GM18858 (cell line): ENCODE data around the gene MAP2K5.

Experiments
- ATAC-seq: cut with Tn5 transposase; IDR thresholded peaks from one replicate; pipeline ENCODE4 v1.9.1; 2021; ENCODE audit not compliant: unreplicated experiment

Gene MAP2K5

GRCh38 chr15:67556976-67557570 lies 14.6 kb downstream of the MAP2K5 start:
- no peak for ATAC-seq

GRCh38 chr15:67558502-67558901 lies 16.0 kb downstream of the MAP2K5 start:
- ATAC-seq, result no peak

- no peak for ATAC-seq
These were observed 16.7 kb downstream of the MAP2K5 start for GRCh38 chr15:67559158-67559557.

DNA sequence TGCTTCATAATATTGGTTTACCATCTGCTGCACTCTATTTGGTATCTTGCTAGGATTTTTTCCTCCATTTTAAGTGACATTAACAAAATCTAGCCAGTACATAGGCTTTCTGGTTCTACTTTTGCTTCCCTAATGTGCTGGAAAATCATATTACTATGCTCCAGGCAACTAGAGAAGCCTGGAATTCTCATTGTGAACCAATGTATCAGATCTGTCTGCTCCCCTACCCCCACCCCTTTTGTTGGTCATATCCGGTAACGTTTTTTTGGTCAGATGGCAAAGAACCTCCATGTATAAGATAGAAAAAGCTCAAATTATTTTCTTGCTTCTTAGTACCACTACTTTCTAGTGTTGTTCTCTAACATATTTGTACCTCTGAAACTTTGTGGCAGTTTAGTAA lies 17.1 kb downstream of the MAP2K5 start:
- ATAC-seq, result no peak

- no peak for ATAC-seq
These were observed 17.8 kb downstream of the MAP2K5 start for GRCh38 chr15:67560320-67560719.

GRCh38 chr15:67563092-67563491 lies 20.6 kb downstream of the MAP2K5 start:
- no peak for ATAC-seq

- ATAC-seq, result peak; percentile 80
These were observed 21.8 kb downstream of the MAP2K5 start for GRCh38 chr15:67564021-67564967.

GRCh38 chr15:67564968-67565345 lies 22.5 kb downstream of the MAP2K5 start:
- peak; percentile 12 for ATAC-seq

GRCh38 chr15:67569668-67570067 lies 27.2 kb downstream of the MAP2K5 start:
- no peak for ATAC-seq

DNA sequence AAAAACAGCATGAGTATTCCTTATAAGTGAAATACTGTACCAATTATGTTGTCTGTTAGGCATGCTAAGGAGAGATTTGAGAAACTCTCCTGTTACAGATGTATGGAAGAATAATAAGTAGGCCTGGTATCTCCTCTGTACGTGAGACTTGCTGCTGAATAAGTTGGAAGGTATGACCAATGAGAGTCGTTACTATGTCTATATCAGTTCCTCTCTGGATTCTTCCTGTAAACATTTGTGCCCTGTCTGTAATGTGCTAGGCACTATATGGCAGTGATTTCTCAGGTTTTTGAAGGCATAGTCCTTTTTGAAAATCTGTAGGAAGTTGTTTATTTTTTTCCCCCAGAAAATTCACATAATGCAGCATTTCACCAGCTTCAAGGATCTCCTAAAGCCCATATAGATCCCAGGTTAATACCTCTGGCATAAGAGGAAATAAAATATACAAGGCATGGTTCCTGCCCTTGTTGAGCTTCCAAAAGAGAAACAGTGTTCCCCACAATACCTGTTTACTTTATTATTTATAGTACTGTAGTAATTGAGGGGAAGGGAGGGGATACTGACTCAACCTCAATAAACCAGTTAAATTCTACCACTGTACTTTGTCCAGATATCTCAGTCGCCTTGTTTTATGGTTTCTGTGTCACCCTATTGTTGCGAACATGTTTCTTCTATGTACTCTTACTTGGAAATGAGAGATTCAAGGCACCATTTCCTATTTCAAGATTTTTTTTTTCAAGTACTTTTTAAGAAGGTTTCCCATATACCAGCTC lies 28.6 kb downstream of the MAP2K5 start:
- ATAC-seq, result no peak

DNA sequence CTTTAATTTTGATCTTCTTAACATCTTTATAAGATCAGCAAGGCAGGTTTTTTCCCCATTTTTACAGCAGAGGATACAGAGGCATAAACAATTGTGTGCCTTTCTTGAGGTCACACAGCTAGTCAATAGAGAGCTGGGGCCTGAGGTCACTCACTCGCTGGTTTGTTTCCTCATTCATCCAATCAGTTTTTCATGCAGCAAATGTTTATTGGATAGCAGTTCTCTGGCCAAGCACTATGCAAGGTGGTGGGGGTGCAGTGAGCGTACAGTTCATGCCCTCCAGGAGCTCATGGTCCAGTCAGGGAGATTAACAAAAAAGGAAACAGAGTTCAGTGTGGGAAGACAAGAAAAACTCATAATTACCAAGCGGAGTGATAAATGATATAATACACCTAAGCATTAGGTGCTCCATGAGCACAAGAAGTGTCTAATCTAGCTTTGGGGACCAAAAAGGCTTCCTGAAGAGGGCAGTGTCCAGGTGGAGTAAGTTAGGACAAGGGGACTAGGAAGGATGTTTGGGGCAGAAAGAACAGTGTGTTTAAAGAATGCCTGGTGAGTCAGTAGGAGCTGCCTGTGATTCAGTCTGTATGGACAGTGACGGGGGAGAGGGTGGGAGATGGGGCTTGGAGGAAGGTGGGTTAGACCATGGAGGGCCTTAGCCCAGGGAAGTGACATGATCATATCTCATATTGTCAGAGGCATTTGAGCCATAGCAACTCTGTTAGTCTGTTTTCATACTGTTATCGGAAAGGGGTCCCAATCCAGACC lies 29.3 kb downstream of the MAP2K5 start:
- ATAC-seq, result no peak

- ATAC-seq, result no peak
These were observed 30.7 kb downstream of the MAP2K5 start for GRCh38 chr15:67573194-67573593.

DNA sequence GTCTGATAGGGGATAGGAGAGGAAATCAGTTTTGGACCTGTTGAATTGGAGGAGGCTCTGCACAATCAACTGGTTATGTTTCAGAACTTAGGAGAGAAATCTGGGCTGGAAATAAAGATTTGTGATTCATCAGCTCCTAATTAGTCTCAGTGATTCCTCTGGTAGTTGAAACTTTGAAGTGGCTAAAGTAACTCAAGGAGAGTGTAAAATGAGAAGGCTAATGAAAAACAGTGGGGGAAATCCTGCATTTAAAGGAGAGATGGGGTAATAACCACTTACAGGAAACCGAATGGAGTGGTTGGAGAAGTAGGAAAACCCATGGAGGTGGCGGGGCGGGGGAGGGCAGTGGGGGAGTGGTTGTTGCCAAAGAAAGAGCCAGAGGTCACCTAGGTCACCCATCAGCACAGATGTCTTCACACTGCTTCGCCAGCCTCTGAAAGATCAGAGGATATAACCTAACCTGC lies 32.6 kb downstream of the MAP2K5 start:
- ATAC-seq, result no peak

DNA sequence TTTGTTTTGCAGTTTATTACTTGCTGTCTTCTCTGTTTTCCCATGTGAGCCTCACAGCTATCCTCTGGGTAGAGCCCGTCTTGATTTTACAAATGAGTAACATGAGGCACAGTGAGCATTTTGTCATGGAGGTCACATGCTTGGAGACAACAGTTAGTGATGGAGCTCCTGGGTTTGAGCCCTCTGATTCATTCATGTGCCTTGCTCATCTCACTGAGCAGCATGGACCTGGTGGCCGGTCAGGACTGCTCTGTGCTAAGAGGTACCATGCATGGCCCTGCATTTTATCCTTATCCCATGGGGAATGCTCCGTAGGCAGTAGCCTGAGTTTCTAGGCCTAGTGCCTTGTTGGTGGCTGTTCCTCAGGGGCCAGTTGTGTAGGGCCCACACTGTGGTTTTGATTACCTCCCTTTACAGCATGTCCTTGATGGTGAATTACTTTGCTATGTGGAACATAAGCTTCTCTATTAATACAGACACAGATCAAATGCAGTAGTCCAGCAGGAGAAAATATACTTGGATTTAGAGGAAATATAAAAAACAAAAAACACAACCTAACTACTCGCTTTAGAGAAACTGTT lies 35.6 kb downstream of the MAP2K5 start:
- ATAC-seq, result no peak

GRCh38 chr15:67579164-67579563 lies 36.7 kb downstream of the MAP2K5 start:
- ATAC-seq, result no peak

DNA sequence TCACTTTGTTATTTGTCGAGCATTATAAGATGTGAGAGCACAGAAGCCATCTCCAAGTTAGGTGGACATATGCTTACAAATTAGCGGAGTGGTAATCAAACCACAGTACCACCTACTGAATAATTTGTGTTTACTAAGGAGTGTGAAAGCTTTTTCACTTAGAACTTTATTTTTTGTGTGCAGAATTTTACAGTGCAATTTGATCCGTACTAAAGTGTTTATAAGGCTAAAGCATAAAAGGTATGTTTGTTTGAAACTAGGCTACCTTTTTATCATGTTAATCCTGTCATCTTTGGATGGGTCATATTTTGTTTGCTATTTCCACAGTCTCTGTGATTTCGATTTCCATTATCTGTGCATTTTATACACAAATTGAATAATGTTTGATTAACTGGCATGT lies 37.5 kb downstream of the MAP2K5 start:
- no peak for ATAC-seq

DNA sequence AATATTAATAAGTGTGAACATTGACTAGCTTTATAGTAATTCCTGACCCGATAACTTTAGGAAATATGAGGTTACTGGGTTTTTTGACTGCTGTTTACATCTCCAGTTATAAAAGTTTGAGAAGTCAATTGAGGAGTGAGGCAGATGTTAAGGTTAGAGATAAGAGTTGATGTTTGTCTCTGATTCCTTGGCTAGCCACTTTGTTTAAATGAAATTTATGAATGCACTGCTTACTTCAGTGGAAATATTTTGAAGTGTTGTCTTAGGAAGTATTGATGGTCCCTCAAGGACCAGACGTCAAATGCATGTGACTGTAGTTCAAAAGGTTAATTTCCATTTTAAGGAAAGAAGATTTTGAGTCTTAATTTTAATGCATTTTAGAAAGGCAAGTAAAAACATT lies 41.7 kb downstream of the MAP2K5 start:
- ATAC-seq, result no peak

DNA sequence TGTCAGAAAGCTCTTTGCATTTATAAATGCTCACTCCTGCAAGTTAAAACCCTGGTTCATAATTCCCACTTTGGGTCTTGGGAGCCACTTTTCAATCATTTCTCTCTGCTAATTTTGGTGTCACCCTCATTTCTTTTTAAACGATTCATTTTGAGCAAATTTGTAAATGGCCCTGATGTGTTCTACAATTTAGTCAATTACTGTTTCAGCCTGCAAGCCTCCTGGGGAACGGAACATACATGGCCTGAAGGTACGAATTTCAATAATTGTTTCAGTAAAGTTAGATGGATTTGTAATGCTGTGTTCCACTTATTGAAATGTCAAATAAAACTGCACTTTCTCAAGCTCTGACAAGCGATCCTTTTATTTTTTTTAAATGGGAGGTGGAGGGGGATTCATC lies 43.2 kb downstream of the MAP2K5 start:
- ATAC-seq, result no peak

DNA sequence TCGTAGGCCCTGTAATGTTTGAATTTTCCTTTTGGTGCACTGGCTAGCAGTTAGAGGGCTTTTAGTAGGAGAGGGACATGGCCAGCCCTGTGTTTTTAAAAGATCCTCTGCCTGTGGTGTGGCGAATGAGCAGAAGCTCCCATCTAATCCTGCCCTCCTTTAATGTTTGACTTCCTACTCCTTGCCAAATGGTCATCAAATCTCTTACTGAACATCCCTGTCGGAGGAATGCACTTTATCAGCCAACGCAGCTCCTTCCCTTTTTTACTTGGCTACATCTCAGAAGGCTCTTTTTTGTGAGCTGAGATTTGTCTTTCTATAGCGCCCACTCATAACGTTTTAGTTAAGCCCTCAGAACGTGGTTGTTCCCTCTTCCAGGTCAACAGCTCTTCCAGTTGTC lies 44.8 kb downstream of the MAP2K5 start:
- no peak for ATAC-seq

DNA sequence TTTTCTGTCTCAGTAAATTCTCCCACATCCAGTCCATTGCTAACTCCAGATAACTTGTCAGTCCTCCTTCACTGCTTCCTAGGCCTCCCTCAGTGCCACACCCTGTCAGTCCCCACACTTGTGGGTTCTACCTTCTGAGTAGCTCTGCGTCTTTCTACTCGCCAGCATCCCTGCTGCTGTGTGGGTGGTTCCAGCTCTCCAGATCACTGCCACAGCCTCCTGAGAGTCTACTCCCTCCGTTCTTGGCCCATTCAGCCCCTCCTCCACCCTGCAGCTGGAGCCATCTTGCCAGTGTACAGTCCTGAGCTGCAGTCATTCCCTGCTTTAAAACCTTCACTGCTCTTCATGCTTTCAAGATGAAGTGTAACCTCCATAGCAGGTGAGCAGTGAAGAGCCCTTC lies 45.3 kb downstream of the MAP2K5 start:
- no peak for ATAC-seq

- ATAC-seq, result no peak
These were observed 47.7 kb downstream of the MAP2K5 start for GRCh38 chr15:67590191-67590590.
